GM19468 (cell line): Measurements from ENCODE around the gene SMC5.
A peak's percentile ranks its signal among the peaks of the same experiment; 100 is the strongest.

Experiments
- ATAC-seq: cut with Tn5 transposase; IDR thresholded peaks from one replicate; pipeline ENCODE4 v1.9.1; 2021; ENCODE audit warnings: mild to moderate bottlenecking, moderate library complexity, moderate number of reproducible peaks; ENCODE audit not compliant: unreplicated experiment; ENCODE audit errors: extremely low read depth

The SMC5 gene

GRCh38 chr9:70352802-70353201 is 94.0 kb downstream of the SMC5 start:
- no peak for ATAC-seq

- no peak for ATAC-seq
Measured at GRCh38 chr9:70355801-70356200, 97.0 kb downstream of the SMC5 start.

- no peak for ATAC-seq
Measured at GRCh38 chr9:70362952-70363351, 104.2 kb downstream of the SMC5 start.

- no peak for ATAC-seq
Measured at GRCh38 chr9:70363760-70364159, 105.0 kb downstream of the SMC5 start.

DNA sequence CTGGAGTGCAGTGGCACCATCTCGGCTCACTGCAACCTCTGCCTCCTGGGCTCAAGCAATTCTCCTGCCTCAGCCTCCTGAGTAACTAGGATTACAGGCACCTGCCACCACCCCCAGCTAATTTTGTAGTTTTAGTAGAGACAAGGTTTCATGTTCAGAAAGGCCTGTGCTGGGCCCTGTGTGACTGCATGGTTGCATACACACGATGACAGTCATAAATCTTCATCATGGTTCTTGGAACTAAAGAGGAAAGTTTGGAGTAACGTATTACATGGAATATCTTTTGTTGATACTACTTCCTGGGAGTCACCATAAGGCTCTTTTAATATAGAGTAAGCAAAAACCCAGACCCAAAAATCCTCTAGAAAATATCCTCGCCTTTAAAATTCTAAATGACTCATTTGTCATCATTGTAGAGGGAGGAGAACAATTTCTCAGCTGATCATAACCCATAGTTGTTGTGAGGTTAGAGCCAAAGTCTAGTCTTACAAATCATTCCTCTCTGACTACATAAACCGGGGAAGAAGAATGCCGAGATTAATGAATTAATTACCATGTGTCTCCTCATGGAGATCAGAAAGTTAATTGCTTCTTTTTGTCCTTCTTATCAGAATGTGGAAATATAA is 108.6 kb downstream of the SMC5 start:
- no peak for ATAC-seq

GRCh38 chr9:70374962-70375618 is 116.3 kb downstream of the SMC5 start:
- no peak for ATAC-seq

GRCh38 chr9:70382046-70382708 is 123.4 kb downstream of the SMC5 start:
- no peak for ATAC-seq

DNA sequence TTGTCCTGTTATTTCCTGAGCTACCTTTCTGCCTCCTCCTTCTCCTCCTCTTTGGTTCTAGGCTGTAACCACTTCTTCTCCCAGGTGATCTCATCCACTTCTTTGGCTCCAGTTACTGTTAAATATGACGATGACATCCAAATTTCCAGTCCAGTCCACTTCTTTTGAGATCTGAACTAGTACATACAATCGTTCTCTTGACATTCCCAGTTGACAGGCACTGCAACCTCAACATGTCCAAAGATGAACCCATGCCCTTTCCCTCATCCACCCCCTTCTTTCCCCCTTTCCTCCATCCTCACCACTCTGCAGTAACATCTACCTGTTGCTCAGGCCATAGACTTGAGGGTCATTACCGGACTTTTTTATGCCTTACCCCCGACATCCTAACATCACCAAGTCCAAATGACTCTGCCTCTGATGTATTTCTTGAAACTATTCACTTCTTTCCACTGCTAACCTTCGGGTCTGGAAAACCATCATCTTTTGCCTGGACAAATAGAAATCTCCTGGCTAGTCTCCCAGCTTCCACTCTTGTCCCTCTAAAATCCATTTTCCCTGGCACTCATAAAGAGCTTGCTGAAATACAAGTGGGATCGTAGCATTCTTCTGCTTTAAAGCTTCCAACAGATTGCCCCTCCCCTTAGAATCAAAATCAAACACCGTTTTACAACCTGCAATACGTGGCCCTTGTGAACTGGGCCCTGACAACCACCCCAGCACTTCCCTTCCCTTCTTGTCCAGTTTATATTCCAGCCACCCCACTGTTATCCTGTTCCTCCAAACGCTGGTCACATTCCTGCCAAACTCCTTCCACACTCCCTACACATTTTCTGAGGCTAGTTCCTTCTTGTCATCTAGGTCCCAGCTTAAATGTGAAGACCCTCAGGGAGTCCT is 124.2 kb downstream of the SMC5 start:
- ATAC-seq = no peak

- no peak for ATAC-seq
Measured at GRCh38 chr9:70385426-70385825, 126.6 kb downstream of the SMC5 start.

DNA sequence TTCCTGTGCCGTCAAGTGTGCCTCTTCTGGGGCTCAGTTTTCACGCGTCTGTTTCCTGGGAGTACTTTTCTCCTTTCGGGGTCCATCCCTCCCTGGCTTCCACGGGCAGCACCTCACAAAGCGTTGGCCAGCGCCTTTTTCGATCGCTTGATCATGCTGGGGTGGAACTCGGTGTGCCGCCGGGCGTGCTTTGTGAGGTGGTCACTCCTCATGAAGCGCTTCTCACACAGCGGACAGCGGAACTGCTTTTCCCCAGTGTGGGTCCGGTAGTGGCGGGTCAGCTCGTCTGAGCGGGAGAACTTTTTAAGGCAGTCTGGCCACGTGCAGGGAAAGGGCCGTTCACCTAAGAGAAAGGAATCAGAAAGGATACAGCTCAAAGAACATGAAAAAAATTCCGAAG is 128.9 kb downstream of the SMC5 start:
- ATAC-seq = no peak

DNA sequence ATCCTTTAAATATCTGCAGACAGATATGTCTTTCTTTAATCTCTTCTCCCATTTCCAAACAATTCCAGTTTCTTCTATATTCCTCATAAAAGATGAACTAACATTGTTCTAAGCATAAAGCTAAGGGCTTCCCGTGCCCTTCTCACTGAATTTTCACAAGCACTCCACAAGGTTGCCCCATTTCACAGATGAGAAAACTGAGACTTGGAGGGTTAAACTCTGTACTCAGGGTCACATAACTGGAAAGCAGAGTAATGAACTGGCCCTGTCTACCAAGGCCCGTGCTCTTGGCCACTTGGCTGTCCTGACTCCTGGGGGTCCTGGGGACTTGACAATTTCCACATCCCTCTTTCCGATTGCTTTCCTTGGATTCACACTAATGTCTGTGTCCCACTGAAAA is 130.4 kb downstream of the SMC5 start:
- ATAC-seq = no peak

GRCh38 chr9:70389621-70390266 is 131.0 kb downstream of the SMC5 start:
- no peak for ATAC-seq

DNA sequence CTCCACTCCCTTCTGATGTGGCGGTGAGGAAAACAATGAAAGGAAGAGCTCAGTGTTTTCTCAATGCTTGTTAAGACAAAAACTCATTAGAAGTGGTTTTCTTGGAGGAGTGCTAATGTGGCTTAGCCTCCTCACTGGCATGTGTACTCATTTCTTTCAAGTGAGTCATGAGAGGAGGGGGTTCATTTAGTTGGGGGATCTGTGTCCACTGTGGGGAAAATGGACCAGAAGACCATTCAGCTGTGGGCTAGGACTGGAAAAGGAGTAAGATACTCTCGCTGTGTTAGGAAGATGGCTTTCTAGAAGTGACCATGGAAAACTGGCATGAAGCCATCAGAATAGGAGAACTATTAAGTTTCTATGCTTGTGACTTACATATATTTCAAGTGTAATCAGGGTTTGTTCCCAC is 132.2 kb downstream of the SMC5 start:
- ATAC-seq = no peak

DNA sequence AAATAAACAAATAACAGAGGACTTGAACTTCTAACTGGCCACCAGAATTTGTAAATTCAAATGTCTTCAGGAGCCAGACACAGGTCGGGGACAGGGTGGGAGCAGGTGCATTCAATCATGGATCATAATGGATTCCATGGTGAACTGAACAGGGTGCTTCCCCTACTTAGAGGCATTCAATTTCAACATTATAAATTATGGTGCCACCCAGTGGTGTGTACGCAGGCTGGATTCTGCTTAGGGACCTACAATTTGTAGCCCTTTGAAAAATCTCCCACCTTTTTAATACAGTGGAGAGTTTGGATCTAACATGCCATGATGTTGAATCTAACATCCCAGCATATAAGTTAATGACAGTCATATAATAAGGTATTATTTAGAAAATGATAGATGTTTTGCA is 133.4 kb downstream of the SMC5 start:
- ATAC-seq = no peak

DNA sequence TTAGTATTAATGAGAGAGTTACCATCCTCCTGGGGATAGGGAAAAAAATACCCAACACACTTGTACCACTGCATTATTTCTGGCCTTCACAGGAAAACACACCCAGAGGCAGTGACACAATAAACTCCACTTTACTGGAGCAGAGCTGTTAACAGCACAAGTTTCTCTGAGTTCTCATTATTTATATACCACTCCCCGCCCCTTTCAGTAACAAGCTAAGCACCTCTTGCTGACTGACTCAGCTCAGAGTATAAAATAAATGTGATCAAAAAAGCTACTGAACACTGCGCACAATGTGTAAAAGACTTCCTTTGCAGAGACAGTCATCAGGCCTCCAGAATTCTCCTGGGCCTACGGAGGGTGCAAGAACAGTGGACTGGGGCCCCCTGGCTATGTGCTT is 134.1 kb downstream of the SMC5 start:
- no peak for ATAC-seq

DNA sequence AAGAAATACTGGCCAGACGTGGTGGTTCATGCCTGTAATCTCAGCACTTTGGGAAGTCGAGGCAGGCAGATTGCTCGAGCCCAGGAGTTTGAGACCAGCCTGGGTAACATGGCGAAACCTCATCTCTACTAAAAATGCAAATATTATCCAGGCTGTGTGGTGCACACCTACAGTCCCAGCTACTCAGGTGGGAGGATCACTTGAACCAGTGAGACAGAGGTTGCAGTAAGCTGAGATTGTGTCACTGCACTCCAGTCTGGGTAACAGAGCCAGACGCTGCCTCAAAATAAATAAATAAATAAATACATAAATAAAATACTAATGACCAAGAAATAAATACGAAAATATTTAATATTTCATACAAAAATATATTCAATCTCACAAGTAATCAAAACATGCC is 136.9 kb downstream of the SMC5 start:
- no peak for ATAC-seq

DNA sequence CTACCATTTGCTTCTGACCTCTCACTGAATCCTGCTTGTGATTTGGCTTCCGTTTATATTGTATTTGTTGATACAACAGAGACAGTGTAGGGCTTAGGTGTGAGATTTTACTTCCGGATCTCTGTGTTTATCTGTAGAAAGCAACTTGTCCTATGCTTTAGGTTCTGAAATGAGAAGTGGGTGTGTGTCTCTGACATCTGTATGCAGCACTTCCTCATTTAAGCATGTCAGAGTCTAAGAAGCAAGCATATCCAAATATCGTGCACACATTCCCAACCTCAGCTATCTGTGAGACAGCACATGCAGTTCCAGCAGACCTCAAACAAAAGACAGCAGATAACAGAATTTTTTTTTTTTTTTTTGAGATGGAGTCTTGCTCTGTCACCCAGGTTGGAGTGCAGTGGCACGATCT is 139.4 kb downstream of the SMC5 start:
- peak; percentile 94 for ATAC-seq

DNA sequence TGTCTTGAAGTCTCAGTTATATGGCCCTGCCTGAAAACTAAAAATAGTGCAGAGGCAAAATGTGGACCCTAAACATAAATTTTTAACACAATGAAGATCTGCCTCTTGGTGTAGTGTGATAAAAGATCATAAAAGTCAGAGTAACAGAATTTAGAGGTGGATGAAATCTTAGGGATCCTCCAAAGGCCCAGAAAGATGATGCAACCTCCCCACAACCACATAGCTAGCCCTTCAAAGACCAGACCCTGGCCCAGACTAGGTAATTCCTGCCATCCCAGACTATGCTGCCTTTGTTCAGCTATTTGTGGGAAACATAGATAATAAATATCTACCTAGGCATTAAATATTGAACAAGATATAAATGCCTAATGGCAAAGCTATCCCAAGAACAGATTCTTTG is 140.4 kb downstream of the SMC5 start:
- no peak for ATAC-seq

GRCh38 chr9:70400107-70400892 is 141.5 kb downstream of the SMC5 start:
- no peak for ATAC-seq
